HepG2 (cell line): ENCODE measurements around the gene CERT1. TPM values are rescaled to one million over a fixed set of nuclear protein-coding genes. Genes with fewer than 3 reads are reported as not detected.

Source experiments
- ATM ChIP-seq: fragments of 450-650 bp; IDR thresholded peaks from 2 replicates; pipeline ENCODE4 v1.7.1; 2017; ENCODE audit warnings: mild to moderate bottlenecking, borderline replicate concordance
- CREB1 ChIP-seq, 2 experiments: fragments of 450-650 bp in 1 of 2; IDR thresholded peaks; 2 replicates each; pipeline ENCODE4 v1.6.1; 2016 to 2017; ENCODE audit warnings: control low read depth in 1 of 2, mild to moderate bottlenecking in 1 of 2, missing compliant biosample characterization in 1 of 2, missing genetic modification characterization in 1 of 2
- ERF ChIP-seq: IDR thresholded peaks from 2 replicates; pipeline ENCODE4 v1.6.1; 2018; ENCODE audit warnings: missing biosample characterization, missing genetic modification reagents
- MTA1 ChIP-seq: sonication (generic); formaldehyde crosslinking; IDR thresholded peaks from 2 replicates; pipeline ENCODE4 v1.4.0; 2020; ENCODE audit warnings: missing genetic modification reagents, mild to moderate bottlenecking, borderline replicate concordance
- MYC ChIP-seq: sonication (generic); formaldehyde crosslinking; IDR thresholded peaks from 2 replicates; pipeline ENCODE4 v1.9.0; 2021; ENCODE audit warnings: missing genetic modification reagents, borderline replicate concordance
- NCOR1 ChIP-seq: fragments of 200-600 bp; sonication (generic); IDR thresholded peaks from 2 replicates; pipeline ENCODE4 v1.7.0; 2017; ENCODE audit warnings: antibody characterized with exemption, low read length, borderline replicate concordance
- SMC3 ChIP-seq: IDR thresholded peaks from 2 replicates; pipeline ENCODE4 v1.6.1; 2011; ENCODE audit warnings: low read length, improper control_type of control experiment
- SRSF9 ChIP-seq: fragments of 200-400 bp; formaldehyde crosslinking; IDR thresholded peaks from 2 replicates; pipeline ENCODE4 v1.6.1; 2018; ENCODE audit warnings: borderline replicate concordance, mild to moderate bottlenecking, low read depth, low read length; ENCODE audit not compliant: insufficient read depth, poor library complexity, severe bottlenecking
- ZBTB8A ChIP-seq: sonication (generic); formaldehyde crosslinking; IDR thresholded peaks from 2 replicates; pipeline ENCODE4 v1.4.0; 2020; ENCODE audit warnings: mild to moderate bottlenecking, low read depth, missing genetic modification reagents, borderline replicate concordance
- ZNF501 ChIP-seq: sonication (generic); formaldehyde crosslinking; IDR thresholded peaks from 2 replicates; pipeline ENCODE4 v1.5.1; 2020; ENCODE audit warnings: mild to moderate bottlenecking, moderate library complexity, missing genetic modification reagents
- ZNF660 ChIP-seq: sonication (generic); formaldehyde crosslinking; IDR thresholded peaks from 2 replicates; pipeline ENCODE4 v1.5.1; 2020; ENCODE audit warnings: mild to moderate bottlenecking, low read depth, missing genetic modification reagents, borderline replicate concordance
- ZNF674 ChIP-seq: sonication (generic); formaldehyde crosslinking; IDR thresholded peaks from 2 replicates; pipeline ENCODE4 v1.5.0; 2020; ENCODE audit warnings: low read depth, mild to moderate bottlenecking, missing genetic modification reagents
- ZSCAN12 ChIP-seq: sonication (generic); formaldehyde crosslinking; IDR thresholded peaks from 2 replicates; pipeline ENCODE4 v1.9.0; 2021; ENCODE audit warnings: mild to moderate bottlenecking, missing genetic modification reagents
- polyA plus RNA-seq, 8 experiments: library from polyadenylated mRNA; depleted of rRNA in 3 of 8; stranded (reverse) in 7 of 8; unstranded in 1 of 8; fragments of >200 nt; fragmentation: Illumina TruSeq in 4 of 8; extraction: Trizol in 4 of 8; gene quantifications; 2 replicates each; pipeline versions ENCODE4 v1.2.1 to v1.2.3, GENCODE V29; 2011 to 2016; ENCODE audit warnings: low read depth in 4 of 8, missing spikeins in 1 of 8, mixed read lengths in 1 of 8; ENCODE audit not compliant: insufficient read depth in 1 of 8
- total RNA-seq, 5 experiments: library from RNA; depleted of rRNA; stranded (reverse); fragments of >200 nt; fragmentation: Illumina TruSeq; extraction: Trizol; gene quantifications; 2 replicates each; pipeline ENCODE4 v1.2.3, GENCODE V29; 2016; ENCODE audit warnings: low read depth in 1 of 5
- TF ChIP-seq, protein P1 (sequence below): sonication (generic); formaldehyde crosslinking; IDR thresholded peaks from 2 replicates; pipeline ENCODE4 v1.5.1; 2020; ENCODE audit warnings: mild to moderate bottlenecking, missing genetic modification reagents
- TF ChIP-seq, protein P2 (sequence below): sonication (generic); formaldehyde crosslinking; IDR thresholded peaks from 2 replicates; pipeline ENCODE4 v1.5.1; 2020; ENCODE audit warnings: mild to moderate bottlenecking, missing genetic modification reagents, borderline replicate concordance
- TF ChIP-seq, protein P3 (sequence below): sonication (generic); formaldehyde crosslinking; IDR thresholded peaks from 2 replicates; pipeline ENCODE4 v1.5.0; 2020; ENCODE audit warnings: mild to moderate bottlenecking, missing genetic modification reagents, borderline replicate concordance

CERT1 gene
- total and polyA plus RNA-seq, 2 of the 13 experiments (the other 11 are each of a cell fraction or from before 2014, with no cell fraction given): 8.2 to 12.7 TPM

DNA sequence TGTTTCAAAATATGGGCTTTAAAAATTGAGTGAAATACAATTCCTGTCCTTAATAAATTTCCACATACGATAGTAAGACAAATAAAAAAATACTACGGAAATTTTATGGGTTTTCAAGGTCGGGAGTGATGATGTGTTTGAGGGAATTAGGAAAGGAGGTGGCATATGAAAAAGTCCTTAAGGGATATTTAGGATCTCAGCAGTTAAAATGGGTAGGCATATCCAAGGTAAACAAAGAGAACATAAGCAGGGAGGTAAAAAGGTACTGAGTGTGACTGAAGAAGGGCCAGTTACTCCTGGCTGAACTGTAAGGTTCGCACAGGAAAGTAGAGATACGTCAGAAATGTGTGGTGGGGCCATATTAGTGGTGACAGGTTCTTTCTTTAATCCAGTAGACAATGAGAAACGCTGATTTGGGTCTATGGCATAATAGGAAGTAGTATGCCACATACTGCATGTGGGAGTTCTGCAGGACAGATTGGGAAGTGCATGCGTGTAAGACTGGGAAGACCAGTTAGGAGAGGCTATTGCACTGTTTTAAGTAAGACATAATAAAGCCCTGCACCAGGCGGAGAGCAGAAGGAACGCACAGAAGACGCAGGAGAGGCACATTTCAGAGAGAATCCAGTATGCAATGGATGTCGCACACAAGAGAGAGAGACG lies 175.3 kb downstream of the CERT1 start (continued):
- TF ChIP-seq, protein P1, sequence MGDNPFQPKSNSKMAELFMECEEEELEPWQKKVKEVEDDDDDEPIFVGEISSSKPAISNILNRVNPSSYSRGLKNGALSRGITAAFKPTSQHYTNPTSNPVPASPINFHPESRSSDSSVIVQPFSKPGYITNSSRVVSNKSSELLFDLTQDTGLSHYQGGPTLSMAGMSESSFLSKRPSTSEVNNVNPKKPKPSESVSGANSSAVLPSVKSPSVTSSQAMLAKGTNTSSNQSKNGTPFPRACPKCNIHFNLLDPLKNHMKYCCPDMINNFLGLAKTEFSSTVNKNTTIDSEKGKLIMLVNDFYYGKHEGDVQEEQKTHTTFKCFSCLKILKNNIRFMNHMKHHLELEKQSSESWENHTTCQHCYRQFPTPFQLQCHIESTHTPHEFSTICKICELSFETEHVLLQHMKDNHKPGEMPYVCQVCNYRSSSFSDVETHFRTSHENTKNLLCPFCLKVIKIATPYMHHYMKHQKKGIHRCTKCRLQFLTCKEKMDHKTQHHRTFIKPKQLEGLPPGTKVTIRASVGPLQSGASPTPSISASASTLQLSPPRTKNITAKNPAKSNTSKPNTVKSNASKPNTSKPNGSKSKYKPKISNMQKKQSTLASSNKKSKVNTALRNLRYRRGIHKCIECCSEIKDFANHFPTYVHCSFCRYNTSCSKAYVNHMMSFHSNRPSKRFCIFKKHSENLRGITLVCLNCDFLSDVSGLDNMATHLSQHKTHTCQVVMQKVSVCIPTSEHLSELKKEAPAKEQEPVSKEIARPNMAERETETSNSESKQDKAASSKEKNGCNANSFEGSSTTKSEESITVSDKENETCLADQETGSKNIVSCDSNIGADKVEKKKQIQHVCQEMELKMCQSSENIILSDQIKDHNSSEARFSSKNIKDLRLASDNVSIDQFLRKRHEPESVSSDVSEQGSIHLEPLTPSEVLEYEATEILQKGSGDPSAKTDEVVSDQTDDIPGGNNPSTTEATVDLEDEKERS (CRISPR knock-in tag): 0 out of 2 replicates have a peak, but pooled peaks have one; percentile 30
- TF ChIP-seq SMC3 (peak; percentile 13; the same call in 1 of the 2 replicates), ZSCAN12 (CRISPR knock-in tag) (no peak), ZNF674 (no peak), ZNF501 (CRISPR knock-in tag) (no peak), ATM (no peak), NCOR1 (no peak), SRSF9 (no peak), ZBTB8A (CRISPR knock-in tag) (0 out of 2 replicates have a peak, but pooled peaks have one; percentile 22), ZNF660 (no peak), MTA1 (CRISPR knock-in tag) (no peak), CREB1 (IDR thresholded peaks at IDR 0.05) (no peak), CREB1 (CRISPR knock-in tag; IDR thresholded peaks at IDR 0.05) (no peak), ERF (CRISPR knock-in tag) (no peak; the same call in 1 of the 2 replicates), MYC (CRISPR knock-in tag) (no peak)
- TF ChIP-seq, protein P2, sequence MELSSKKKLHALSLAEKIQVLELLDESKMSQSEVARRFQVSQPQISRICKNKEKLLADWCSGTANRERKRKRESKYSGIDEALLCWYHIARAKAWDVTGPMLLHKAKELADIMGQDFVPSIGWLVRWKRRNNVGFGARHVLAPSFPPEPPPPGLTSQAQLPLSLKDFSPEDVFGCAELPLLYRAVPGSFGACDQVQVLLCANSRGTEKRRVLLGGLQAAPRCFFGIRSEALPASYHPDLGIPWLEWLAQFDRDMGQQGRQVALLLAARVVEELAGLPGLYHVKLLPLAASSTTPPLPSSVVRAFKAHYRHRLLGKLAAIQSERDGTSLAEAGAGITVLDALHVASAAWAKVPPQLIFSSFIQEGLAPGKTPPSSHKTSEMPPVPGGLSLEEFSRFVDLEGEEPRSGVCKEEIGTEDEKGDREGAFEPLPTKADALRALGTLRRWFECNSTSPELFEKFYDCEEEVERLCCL (CRISPR knock-in tag): no peak
- TF ChIP-seq, protein P3, sequence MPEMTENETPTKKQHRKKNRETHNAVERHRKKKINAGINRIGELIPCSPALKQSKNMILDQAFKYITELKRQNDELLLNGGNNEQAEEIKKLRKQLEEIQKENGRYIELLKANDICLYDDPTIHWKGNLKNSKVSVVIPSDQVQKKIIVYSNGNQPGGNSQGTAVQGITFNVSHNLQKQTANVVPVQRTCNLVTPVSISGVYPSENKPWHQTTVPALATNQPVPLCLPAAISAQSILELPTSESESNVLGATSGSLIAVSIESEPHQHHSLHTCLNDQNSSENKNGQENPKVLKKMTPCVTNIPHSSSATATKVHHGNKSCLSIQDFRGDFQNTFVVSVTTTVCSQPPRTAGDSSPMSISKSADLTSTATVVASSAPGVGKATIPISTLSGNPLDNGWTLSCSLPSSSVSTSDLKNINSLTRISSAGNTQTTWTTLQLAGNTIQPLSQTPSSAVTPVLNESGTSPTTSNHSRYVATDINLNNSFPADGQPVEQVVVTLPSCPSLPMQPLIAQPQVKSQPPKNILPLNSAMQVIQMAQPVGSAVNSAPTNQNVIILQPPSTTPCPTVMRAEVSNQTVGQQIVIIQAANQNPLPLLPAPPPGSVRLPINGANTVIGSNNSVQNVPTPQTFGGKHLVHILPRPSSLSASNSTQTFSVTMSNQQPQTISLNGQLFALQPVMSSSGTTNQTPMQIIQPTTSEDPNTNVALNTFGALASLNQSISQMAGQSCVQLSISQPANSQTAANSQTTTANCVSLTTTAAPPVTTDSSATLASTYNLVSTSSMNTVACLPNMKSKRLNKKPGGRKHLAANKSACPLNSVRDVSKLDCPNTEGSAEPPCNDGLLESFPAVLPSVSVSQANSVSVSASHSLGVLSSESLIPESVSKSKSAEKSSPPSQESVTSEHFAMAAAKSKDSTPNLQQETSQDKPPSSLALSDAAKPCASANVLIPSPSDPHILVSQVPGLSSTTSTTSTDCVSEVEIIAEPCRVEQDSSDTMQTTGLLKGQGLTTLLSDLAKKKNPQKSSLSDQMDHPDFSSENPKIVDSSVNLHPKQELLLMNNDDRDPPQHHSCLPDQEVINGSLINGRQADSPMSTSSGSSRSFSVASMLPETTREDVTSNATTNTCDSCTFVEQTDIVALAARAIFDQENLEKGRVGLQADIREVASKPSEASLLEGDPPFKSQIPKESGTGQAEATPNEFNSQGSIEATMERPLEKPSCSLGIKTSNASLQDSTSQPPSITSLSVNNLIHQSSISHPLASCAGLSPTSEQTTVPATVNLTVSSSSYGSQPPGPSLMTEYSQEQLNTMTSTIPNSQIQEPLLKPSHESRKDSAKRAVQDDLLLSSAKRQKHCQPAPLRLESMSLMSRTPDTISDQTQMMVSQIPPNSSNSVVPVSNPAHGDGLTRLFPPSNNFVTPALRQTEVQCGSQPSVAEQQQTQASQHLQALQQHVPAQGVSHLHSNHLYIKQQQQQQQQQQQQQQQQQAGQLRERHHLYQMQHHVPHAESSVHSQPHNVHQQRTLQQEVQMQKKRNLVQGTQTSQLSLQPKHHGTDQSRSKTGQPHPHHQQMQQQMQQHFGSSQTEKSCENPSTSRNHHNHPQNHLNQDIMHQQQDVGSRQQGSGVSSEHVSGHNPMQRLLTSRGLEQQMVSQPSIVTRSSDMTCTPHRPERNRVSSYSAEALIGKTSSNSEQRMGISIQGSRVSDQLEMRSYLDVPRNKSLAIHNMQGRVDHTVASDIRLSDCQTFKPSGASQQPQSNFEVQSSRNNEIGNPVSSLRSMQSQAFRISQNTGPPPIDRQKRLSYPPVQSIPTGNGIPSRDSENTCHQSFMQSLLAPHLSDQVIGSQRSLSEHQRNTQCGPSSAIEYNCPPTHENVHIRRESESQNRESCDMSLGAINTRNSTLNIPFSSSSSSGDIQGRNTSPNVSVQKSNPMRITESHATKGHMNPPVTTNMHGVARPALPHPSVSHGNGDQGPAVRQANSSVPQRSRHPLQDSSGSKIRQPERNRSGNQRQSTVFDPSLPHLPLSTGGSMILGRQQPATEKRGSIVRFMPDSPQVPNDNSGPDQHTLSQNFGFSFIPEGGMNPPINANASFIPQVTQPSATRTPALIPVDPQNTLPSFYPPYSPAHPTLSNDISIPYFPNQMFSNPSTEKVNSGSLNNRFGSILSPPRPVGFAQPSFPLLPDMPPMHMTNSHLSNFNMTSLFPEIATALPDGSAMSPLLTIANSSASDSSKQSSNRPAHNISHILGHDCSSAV: no peak
